ENCODE data around the gene KCNJ18.
"Not testable (repeated sequence)": the region's sequence is repeated elsewhere in the genome, so short reads cannot be mapped to it uniquely, and the experiment has no call there.

- not testable (repeated sequence) for TF ChIP-seq CTCF (conservative IDR thresholded peaks at IDR 0.05; ENCODE audit: low read length); EZH2phosphoT487 (IDR thresholded peaks at IDR 0.05; ENCODE audit: borderline replicate concordance, low read depth, low read length)
Observed at GRCh38 chr17:21696227-21696626, 3.9 kb downstream of the KCNJ18 start.

Measured in OCI-LY7 (cell line).